ENCODE data around the gene ZSCAN22. TPM values are rescaled to one million over a fixed set of nuclear protein-coding genes. Genes with fewer than 3 reads are reported as not detected.

ZSCAN22 gene
- total RNA-seq, 1 experiment from 2014 or later, result not detected

DNA sequence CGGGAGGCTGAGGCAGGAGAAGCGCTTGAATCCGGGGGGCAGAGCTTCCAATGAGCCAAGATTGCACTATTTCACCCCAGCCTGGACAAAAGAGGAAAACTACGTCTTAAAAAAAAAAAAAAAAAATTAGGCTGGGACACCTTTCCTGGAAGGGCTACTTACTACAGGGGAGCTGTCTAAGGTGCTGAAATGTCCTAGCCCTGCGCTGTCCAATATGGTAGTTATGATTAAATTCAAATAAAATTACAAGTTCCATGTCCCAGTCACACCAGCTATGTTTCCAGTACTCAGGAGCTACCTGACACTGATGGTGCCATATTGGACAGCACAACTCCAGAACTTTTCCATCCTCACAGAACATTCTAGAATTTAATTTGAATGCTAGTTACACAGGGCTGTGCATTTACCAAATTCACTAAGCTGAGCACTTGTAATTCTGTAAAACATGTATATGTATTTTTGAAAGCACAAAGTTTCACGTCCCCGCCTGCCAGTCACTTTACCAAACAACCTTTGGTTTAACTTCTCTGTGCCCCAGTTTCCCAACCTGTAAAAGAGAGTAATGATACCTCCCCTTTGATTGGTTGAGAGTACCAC lies 9.2 kb upstream of the ZSCAN22 start:
- intact Hi-C loops (cut with micrococcal nuclease; ENCODE audit: unreplicated experiment), result no loop called here
- Histone ChIP-seq H3K9me3 (ENCODE audit: insufficient read depth, low read depth) (no peaks in the 10 kb centered on the region), H2AFZ (no peak overlapping the region), H3K36me3 (ENCODE audit: low read depth) (no peaks in the 10 kb centered on the region), H3K27me3 (ENCODE audit: insufficient read depth, low read depth) (no peaks in the 10 kb centered on the region), H3K27ac (no peak overlapping the region), H3K4me2 (no peak overlapping the region), H4K20me1 (ENCODE audit: insufficient read depth) (no peaks in the 10 kb centered on the region), H3K9me2 (ENCODE audit: insufficient read depth) (no peaks in the 10 kb centered on the region), H3K4me3 (no peak overlapping the region), H3F3A (ENCODE audit: insufficient read depth, low read depth) (peaks cover 6% of the 10 kb centered on the region; the same call in 1 of the 2 replicates), H3K79me2 (ENCODE audit: low read depth) (no peaks in the 10 kb centered on the region), H3K4me1 (replicated peaks; ENCODE audit: insufficient read depth) (no peaks in the 10 kb centered on the region)
- no peak for DNase-seq
- no TSS peak for BruUV-seq (replicated peaks)
- POLR2A ChIA-PET (ENCODE audit: unreplicated experiment), result no interaction called here
- no peak for TF ChIP-seq EZH2 (IDR thresholded peaks at IDR 0.05; ENCODE audit: low read depth)
- TF ChIP-seq, protein P1, sequence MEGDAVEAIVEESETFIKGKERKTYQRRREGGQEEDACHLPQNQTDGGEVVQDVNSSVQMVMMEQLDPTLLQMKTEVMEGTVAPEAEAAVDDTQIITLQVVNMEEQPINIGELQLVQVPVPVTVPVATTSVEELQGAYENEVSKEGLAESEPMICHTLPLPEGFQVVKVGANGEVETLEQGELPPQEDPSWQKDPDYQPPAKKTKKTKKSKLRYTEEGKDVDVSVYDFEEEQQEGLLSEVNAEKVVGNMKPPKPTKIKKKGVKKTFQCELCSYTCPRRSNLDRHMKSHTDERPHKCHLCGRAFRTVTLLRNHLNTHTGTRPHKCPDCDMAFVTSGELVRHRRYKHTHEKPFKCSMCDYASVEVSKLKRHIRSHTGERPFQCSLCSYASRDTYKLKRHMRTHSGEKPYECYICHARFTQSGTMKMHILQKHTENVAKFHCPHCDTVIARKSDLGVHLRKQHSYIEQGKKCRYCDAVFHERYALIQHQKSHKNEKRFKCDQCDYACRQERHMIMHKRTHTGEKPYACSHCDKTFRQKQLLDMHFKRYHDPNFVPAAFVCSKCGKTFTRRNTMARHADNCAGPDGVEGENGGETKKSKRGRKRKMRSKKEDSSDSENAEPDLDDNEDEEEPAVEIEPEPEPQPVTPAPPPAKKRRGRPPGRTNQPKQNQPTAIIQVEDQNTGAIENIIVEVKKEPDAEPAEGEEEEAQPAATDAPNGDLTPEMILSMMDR (conservative IDR thresholded peaks at IDR 0.05), result no peak
- CTCF ChIA-PET, result no interaction called here

DNA sequence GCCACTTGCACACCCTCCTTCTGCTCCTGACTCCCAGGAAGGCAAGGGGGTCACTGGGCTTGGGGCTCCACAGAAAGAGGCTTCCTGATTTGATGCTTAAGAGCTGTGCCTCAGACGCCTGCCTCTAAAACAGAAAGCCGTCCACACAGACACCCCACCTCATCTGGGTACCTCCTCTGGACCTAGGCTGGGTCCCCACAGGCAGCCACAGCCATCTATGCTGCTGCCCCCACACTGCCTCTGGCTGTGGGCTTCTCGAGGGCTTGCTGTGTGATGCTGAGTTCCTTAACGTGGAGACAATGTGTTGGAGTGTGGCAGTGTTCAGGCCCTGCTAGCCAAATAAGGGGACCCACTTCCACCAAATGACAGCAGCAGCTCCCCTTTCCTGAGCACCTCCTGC lies 8.5 kb upstream of the ZSCAN22 start:
- H3K9me2 ChIP-seq (ENCODE audit: insufficient read depth), result no peaks in the 10 kb centered on the region
- no peaks in the 10 kb centered on the region for H3K4me1 ChIP-seq (replicated peaks; ENCODE audit: insufficient read depth)
- no peak overlapping the region for H3K27ac ChIP-seq
- TF ChIP-seq, protein P1 (conservative IDR thresholded peaks at IDR 0.05), result no peak
- TF ChIP-seq EZH2 (IDR thresholded peaks at IDR 0.05; ENCODE audit: low read depth), result no peak
- no peaks in the 10 kb centered on the region for H4K20me1 ChIP-seq (ENCODE audit: insufficient read depth)
- no peak overlapping the region for H2AFZ ChIP-seq
- no peak for DNase-seq
- no peaks in the 10 kb centered on the region for H3K36me3 ChIP-seq (ENCODE audit: low read depth)
- H3F3A ChIP-seq (ENCODE audit: insufficient read depth, low read depth), result peaks cover 6% of the 10 kb centered on the region; the same call in 1 of the 2 replicates
- no peak overlapping the region for H3K4me2 ChIP-seq
- no peak overlapping the region for H3K4me3 ChIP-seq
- BruUV-seq (replicated peaks), result no TSS peak
- H3K9me3 ChIP-seq (ENCODE audit: insufficient read depth, low read depth), result no peaks in the 10 kb centered on the region
- no peaks in the 10 kb centered on the region for H3K79me2 ChIP-seq (ENCODE audit: low read depth)
- intact Hi-C loops (cut with micrococcal nuclease; ENCODE audit: unreplicated experiment), result no loop called here
- ChIA-PET POLR2A (ENCODE audit: unreplicated experiment) (no interaction called here), CTCF (no interaction called here)
- no peaks in the 10 kb centered on the region for H3K27me3 ChIP-seq (ENCODE audit: insufficient read depth, low read depth)

DNA sequence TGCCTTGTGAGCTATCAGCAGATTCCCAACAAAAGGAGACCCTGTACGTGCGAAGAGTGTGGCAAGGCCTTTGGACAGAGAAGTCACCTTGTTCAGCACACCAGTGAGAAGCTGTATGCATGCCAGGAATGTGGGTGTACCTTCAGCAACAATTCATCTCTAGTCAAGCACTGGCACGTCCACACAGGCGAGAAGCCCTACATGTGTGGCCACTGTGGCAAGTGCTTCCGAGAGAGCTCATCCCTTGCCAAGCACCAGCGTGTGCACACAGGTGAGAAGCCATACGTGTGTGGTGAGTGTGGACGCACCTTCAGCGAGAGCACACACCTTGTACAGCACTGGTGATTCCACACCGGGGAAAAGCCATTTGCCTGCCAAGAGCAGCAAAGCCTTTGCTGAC lies 7.6 kb upstream of the ZSCAN22 start:
- Histone ChIP-seq H3K4me2 (no peak overlapping the region), H3K27me3 (ENCODE audit: insufficient read depth, low read depth) (no peaks in the 10 kb centered on the region), H3K9me2 (ENCODE audit: insufficient read depth) (no peaks in the 10 kb centered on the region), H4K20me1 (ENCODE audit: insufficient read depth) (no peaks in the 10 kb centered on the region), H3K4me3 (no peak overlapping the region), H3K9me3 (ENCODE audit: insufficient read depth, low read depth) (no peaks in the 10 kb centered on the region), H3K27ac (no peak overlapping the region), H3F3A (ENCODE audit: insufficient read depth, low read depth) (peaks cover 6% of the 10 kb centered on the region; the same call in 1 of the 2 replicates), H3K4me1 (replicated peaks; ENCODE audit: insufficient read depth) (no peaks in the 10 kb centered on the region), H2AFZ (no peak overlapping the region), H3K36me3 (ENCODE audit: low read depth) (no peaks in the 10 kb centered on the region), H3K79me2 (ENCODE audit: low read depth) (no peaks in the 10 kb centered on the region)
- ChIA-PET POLR2A (ENCODE audit: unreplicated experiment) (no interaction called here), CTCF (no interaction called here)
- no TSS peak for BruUV-seq (replicated peaks)
- no peak for DNase-seq
- no peak for TF ChIP-seq EZH2 (IDR thresholded peaks at IDR 0.05; ENCODE audit: low read depth)
- TF ChIP-seq, protein P1 (conservative IDR thresholded peaks at IDR 0.05), result no peak
- intact Hi-C loops (cut with micrococcal nuclease; ENCODE audit: unreplicated experiment), result no loop called here

Data from PC-9 (cell line).